NT2/D1 (cell line): ENCODE data around the gene TRPC4.

Experiments
- SUZ12 ChIP-seq: IDR thresholded peaks from 2 replicates; pipeline ENCODE4 v1.6.1; 2011; ENCODE audit not compliant: insufficient read length, insufficient read depth; ENCODE audit errors: extremely low read depth
- ZNF274 ChIP-seq: IDR thresholded peaks from 2 replicates; pipeline ENCODE4 v1.6.1; 2011; ENCODE audit warnings: mild to moderate bottlenecking, low read depth, low read length

- no peak for TF ChIP-seq SUZ12
- TF ChIP-seq ZNF274 = no peak
Measured at GRCh38 chr13:37752146-37752545, 117.4 kb downstream of the TRPC4 start.
